GM12878 (cell line): ENCODE results near the gene C18orf54. TPM values are rescaled to one million over a fixed set of nuclear protein-coding genes. Genes with fewer than 3 reads are reported as not detected.

Source experiments
- ATAC-seq: fragments of 200-7000 bp; cut with Tn5 transposase; 3 replicates; pipeline ENCODE4 v1.9.1; 2020; ENCODE audit warnings: mild to moderate bottlenecking, moderate library complexity
- BruUV-seq: library from RNA; stranded (reverse); fragments of 400-500 nt; replicated peaks from 2 replicates; lab custom pipeline; 2021; lab: Mats Ljungman, UMichigan
- CTCF ChIA-PET: fragments of 300-600 bp; sonication (Branson Sonifier 250); formaldehyde crosslinking; extraction: SDS; loops from one replicate; lab custom pipeline; 2021; ENCODE audit warnings: inconsistent platforms; lab: Yijun Ruan, JAX
- POLR2A ChIA-PET: fragments of 350-600 bp; formaldehyde crosslinking; extraction: SDS; loops from one replicate; lab custom pipeline; 2021; ENCODE audit warnings: inconsistent platforms; lab: Charles Lee
- RAD21 ChIA-PET: fragments of 300-600 bp; sonication (Branson Sonifier 250); formaldehyde crosslinking; loops from one replicate; lab custom pipeline; 2023; ENCODE audit warnings: antibody characterized with exemption; ENCODE audit not compliant: unreplicated experiment; lab: Charles Lee
- SMC1A ChIA-PET: fragments of 300-600 bp; sonication (Branson Sonifier 250); formaldehyde crosslinking; loops from one replicate; lab custom pipeline; 2023; ENCODE audit not compliant: unreplicated experiment, uncharacterized antibody; lab: Charles Lee
- DNase-seq: peaks from one replicate; pipeline ENCODE4 v3.0.0-alpha.2; 2011; ENCODE audit warnings: low read depth, low spot score
- FAIRE-seq: peaks from 3 replicates; lab custom pipeline; 2011; peaks lifted over from hg19 to GRCh38; lab: Jason Lieb, UNC
- H2AFZ ChIP-seq: 2 replicates; pipeline ENCODE4 v1.6.0; 2011; ENCODE audit warnings: low read depth, low read length, control low read depth; ENCODE audit not compliant: control insufficient read depth
- H3K27ac ChIP-seq: 2 replicates; pipeline ENCODE4 v1.5.1; 2011; ENCODE audit warnings: control low read depth; ENCODE audit not compliant: control insufficient read depth, insufficient read depth
- H3K27me3 ChIP-seq, 2 experiments: replicated peaks in 1 of 2; 2 replicates each; pipeline versions ENCODE4 v1.6.0 to v1.6.1; 2011; ENCODE audit warnings: low read length in 1 of 2; ENCODE audit not compliant: control insufficient read depth in 2 of 2, insufficient read depth in 2 of 2
- H3K36me3 ChIP-seq, 2 experiments: 2 replicates each; pipeline ENCODE4 v1.5.1; 2011; ENCODE audit warnings: low read length in 1 of 2; ENCODE audit not compliant: control insufficient read depth in 2 of 2, insufficient read depth in 2 of 2
- H3K4me1 ChIP-seq: 2 replicates; pipeline ENCODE4 v1.6.1; 2011; ENCODE audit warnings: mild to moderate bottlenecking, low read length, moderate library complexity, mixed read lengths; ENCODE audit not compliant: control insufficient read depth, insufficient read depth
- H3K4me2 ChIP-seq: 2 replicates; pipeline ENCODE4 v1.6.0; 2011; ENCODE audit warnings: control low read depth; ENCODE audit not compliant: control insufficient read depth, insufficient read depth
- H3K4me3 ChIP-seq: fragments of 200-600 bp; sonication (generic); 2 replicates; pipeline ENCODE4 v1.5.1; 2016
- H3K79me2 ChIP-seq: 2 replicates; pipeline ENCODE4 v1.6.0; 2011; ENCODE audit warnings: low read length; ENCODE audit not compliant: control insufficient read depth, insufficient read depth
- H3K9ac ChIP-seq: 2 replicates; pipeline ENCODE4 v1.8.0; 2011; ENCODE audit warnings: low read length, control low read depth, mixed read lengths; ENCODE audit not compliant: control insufficient read depth, insufficient read depth
- H3K9me3 ChIP-seq: replicated peaks from 3 replicates; pipeline ENCODE4 v1.5.1; 2011; ENCODE audit warnings: mild to moderate bottlenecking, low read length; ENCODE audit not compliant: control insufficient read depth, insufficient read depth
- H4K20me1 ChIP-seq: 2 replicates; pipeline ENCODE4 v1.6.0; 2011; ENCODE audit not compliant: control insufficient read depth, insufficient read depth
- RBBP5 ChIP-seq: fragments of 200-600 bp; sonication (generic); conservative IDR thresholded peaks from 2 replicates; pipeline ENCODE4 v1.6.1; 2016
- SRF ChIP-seq, 2 experiments: IDR thresholded peaks; 2 replicates each; pipeline ENCODE4 v1.6.1; 2011; ENCODE audit warnings: low read depth in 2 of 2, low read length in 2 of 2, mild to moderate bottlenecking in 1 of 2, moderate library complexity in 1 of 2
- WGBS: methylation state at CpG from one replicate; pipeline ENCODE4 v1.1.6; 2016; ENCODE audit warnings: low lambda C conversion rate; ENCODE audit not compliant: insufficient replicate concordance, insufficient coverage; ENCODE audit errors: missing lambda C conversion rate; 5-methylcytosine and 5-hydroxymethylcytosine counted together
- in situ Hi-C: fragments of 300-500 bp; cut with MboI; formaldehyde crosslinking; loops from 9 replicates; pipeline ENCODE4 v1.14.3; 2018; ENCODE audit warnings: mixed read lengths
- intact Hi-C: fragments of 100-400 bp; cut with micrococcal nuclease; formaldehyde crosslinking; loops from one replicate; pipeline ENCODE4 v1.14.2; 2022; ENCODE audit not compliant: unreplicated experiment
- polyA plus RNA-seq, 11 experiments: library from polyadenylated mRNA; depleted of rRNA in 4 of 11; unstranded in 6 of 11; stranded (reverse) in 5 of 11; fragments of >200 nt; fragmentation: Nextera tagmentation in 4 of 11; fragmentation: Illumina TruSeq in 1 of 11; extraction: Ambion mirVana in 4 of 11; extraction: Trizol in 1 of 11; gene quantifications; 1 replicate in 1 of 11; 2 replicates in 10 of 11; pipeline versions ENCODE4 v1.2.1 to v1.2.3, GENCODE V29; 2011 to 2016; ENCODE audit warnings: inconsistent platforms in 2 of 11, missing spikeins in 2 of 11, low read depth in 1 of 11
- total RNA-seq, 4 experiments: library from RNA; depleted of rRNA in 3 of 4; stranded (reverse); fragments of >200 nt in 3 of 4; fragmentation: Illumina TruSeq in 1 of 4; extraction: Trizol in 1 of 4; gene quantifications; 2 replicates each; pipeline versions ENCODE4 v1.2.1 to v1.2.3, GENCODE V29; 2013 to 2021
- TF ChIP-seq, protein P1 (sequence below): IDR thresholded peaks from 2 replicates; pipeline ENCODE4 v1.6.1; 2012; ENCODE audit warnings: improper control_type of control experiment, low read depth, low read length; ENCODE audit not compliant: insufficient replicate concordance
- TF ChIP-seq, protein P2 (sequence below): fragments of 450-650 bp; IDR thresholded peaks from 2 replicates; pipeline ENCODE4 v1.6.1; 2018; ENCODE audit warnings: borderline replicate concordance, mild to moderate bottlenecking; ENCODE audit not compliant: partially characterized antibody
- TF ChIP-seq, protein P3 (sequence below): fragments of 450-650 bp; IDR thresholded peaks from 2 replicates; pipeline ENCODE4 v1.6.1; 2014; ENCODE audit warnings: mild to moderate bottlenecking

Gene C18orf54
- total and polyA plus RNA-seq, 10 of the 15 experiments (the other 5 are each of a cell fraction or from before 2014, with no cell fraction given) = 1.2 to 7.6 (median 2.8) TPM

DNA sequence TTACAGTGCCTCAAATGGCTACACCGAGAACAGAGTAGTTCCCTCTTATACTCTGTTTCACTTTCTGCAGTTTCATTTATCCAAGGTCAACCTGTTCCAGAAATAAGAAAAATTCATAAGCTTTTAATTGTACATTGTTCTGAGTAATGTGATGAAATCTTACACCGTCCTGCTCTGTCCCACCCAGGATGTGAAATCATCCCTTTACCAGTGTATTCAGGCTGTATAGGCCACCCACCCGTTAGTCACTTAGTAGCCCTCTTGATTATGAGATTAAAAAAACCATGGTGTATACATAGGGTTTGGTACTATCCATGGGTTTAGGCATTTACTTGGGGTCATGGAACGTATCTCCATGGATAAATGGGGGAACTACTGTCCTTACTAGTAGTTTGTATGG is 29.9 kb upstream of the C18orf54 start:
- H2AFZ ChIP-seq = no peak overlapping the region
- no peaks in the 10 kb centered on the region for H3K27me3 ChIP-seq
- ATAC-seq (no peak), FAIRE-seq (no peak), DNase-seq (no peak)
- ChIA-PET RAD21 (no interaction called here), CTCF (interaction anchor here (0.6 kb wide), 1 partner anchor 295 kb away, joined by 4 read pairs; no protein-coding TSS in a partner anchor), POLR2A (no interaction called here), SMC1A (no interaction called here)
- H3K27ac ChIP-seq = no peak overlapping the region
- 52% methylated on average over 4 of the region's 4 CpGs for WGBS
- no peaks in the 10 kb centered on the region for H3K4me1 ChIP-seq
- H3K9ac ChIP-seq = no peak overlapping the region
- H3K4me2 ChIP-seq = no peak overlapping the region
- no peaks in the 10 kb centered on the region for H3K79me2 ChIP-seq
- no TSS peak for BruUV-seq
- H4K20me1 ChIP-seq = no peaks in the 10 kb centered on the region
- H3K9me3 ChIP-seq = no peaks in the 10 kb centered on the region
- no peaks in the 10 kb centered on the region for H3K36me3 ChIP-seq
- TF ChIP-seq, protein P1, sequence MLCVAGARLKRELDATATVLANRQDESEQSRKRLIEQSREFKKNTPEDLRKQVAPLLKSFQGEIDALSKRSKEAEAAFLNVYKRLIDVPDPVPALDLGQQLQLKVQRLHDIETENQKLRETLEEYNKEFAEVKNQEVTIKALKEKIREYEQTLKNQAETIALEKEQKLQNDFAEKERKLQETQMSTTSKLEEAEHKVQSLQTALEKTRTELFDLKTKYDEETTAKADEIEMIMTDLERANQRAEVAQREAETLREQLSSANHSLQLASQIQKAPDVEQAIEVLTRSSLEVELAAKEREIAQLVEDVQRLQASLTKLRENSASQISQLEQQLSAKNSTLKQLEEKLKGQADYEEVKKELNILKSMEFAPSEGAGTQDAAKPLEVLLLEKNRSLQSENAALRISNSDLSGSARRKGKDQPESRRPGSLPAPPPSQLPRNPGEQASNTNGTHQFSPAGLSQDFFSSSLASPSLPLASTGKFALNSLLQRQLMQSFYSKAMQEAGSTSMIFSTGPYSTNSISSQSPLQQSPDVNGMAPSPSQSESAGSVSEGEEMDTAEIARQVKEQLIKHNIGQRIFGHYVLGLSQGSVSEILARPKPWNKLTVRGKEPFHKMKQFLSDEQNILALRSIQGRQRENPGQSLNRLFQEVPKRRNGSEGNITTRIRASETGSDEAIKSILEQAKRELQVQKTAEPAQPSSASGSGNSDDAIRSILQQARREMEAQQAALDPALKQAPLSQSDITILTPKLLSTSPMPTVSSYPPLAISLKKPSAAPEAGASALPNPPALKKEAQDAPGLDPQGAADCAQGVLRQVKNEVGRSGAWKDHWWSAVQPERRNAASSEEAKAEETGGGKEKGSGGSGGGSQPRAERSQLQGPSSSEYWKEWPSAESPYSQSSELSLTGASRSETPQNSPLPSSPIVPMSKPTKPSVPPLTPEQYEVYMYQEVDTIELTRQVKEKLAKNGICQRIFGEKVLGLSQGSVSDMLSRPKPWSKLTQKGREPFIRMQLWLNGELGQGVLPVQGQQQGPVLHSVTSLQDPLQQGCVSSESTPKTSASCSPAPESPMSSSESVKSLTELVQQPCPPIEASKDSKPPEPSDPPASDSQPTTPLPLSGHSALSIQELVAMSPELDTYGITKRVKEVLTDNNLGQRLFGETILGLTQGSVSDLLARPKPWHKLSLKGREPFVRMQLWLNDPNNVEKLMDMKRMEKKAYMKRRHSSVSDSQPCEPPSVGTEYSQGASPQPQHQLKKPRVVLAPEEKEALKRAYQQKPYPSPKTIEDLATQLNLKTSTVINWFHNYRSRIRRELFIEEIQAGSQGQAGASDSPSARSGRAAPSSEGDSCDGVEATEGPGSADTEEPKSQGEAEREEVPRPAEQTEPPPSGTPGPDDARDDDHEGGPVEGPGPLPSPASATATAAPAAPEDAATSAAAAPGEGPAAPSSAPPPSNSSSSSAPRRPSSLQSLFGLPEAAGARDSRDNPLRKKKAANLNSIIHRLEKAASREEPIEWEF = no peak
- TF ChIP-seq, protein P2, sequence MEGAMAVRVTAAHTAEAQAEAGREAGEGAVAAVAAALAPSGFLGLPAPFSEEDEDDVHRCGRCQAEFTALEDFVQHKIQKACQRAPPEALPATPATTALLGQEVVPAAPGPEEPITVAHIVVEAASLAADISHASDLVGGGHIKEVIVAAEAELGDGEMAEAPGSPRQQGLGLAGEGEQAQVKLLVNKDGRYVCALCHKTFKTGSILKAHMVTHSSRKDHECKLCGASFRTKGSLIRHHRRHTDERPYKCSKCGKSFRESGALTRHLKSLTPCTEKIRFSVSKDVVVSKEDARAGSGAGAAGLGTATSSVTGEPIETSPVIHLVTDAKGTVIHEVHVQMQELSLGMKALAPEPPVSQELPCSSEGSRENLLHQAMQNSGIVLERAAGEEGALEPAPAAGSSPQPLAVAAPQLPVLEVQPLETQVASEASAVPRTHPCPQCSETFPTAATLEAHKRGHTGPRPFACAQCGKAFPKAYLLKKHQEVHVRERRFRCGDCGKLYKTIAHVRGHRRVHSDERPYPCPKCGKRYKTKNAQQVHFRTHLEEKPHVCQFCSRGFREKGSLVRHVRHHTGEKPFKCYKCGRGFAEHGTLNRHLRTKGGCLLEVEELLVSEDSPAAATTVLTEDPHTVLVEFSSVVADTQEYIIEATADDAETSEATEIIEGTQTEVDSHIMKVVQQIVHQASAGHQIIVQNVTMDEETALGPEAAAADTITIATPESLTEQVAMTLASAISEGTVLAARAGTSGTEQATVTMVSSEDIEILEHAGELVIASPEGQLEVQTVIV = no peak
- TF ChIP-seq, protein P3, sequence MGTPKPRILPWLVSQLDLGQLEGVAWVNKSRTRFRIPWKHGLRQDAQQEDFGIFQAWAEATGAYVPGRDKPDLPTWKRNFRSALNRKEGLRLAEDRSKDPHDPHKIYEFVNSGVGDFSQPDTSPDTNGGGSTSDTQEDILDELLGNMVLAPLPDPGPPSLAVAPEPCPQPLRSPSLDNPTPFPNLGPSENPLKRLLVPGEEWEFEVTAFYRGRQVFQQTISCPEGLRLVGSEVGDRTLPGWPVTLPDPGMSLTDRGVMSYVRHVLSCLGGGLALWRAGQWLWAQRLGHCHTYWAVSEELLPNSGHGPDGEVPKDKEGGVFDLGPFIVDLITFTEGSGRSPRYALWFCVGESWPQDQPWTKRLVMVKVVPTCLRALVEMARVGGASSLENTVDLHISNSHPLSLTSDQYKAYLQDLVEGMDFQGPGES = no peak
- TF ChIP-seq RBBP5 (no peak), SRF (IDR thresholded peaks at IDR 0.05; ENCODE audit: low read depth in 2 of 2, low read length in 2 of 2) (no peak)
- in situ Hi-C loops (no loop called here), intact Hi-C loops (no loop called here)
- H3K4me3 ChIP-seq = no peak overlapping the region
